ENCODE results near the gene ARL10. TPM values are rescaled to one million over a fixed set of nuclear protein-coding genes. Genes with fewer than 3 reads are reported as not detected.

Gene ARL10
- total RNA-seq, 1 donor from 2014 or later: 9.1 TPM

- no peaks in the 10 kb centered on the region for H3K36me3 ChIP-seq
- H3K4me3 Mint-ChIP-seq: no peak overlapping the region
Measured at GRCh38 chr5:176379881-176380280, 14.6 kb downstream of the ARL10 start.

DNA sequence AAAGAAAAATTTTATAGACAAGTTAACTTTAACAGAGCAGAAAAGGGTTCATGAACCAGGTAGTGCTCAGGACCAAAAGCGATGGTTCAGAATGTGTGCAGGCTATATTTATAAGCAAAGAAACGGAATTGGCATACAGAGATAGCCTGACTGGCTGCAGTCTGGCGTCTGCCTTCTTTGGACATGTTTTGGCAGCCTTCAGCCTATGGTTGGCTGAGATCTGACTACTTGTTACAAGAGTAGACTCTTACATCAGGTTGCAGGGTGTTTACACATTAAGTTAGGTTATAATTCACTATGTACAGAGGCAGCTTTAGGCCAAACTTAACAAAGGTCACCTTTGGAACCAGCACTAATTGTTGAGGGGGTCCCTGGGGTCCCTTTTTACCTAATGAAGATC, 16.1 kb downstream of the ARL10 start:
- Histone ChIP-seq H3K36me3 (no peaks in the 10 kb centered on the region), H3K4me1 (no peaks in the 10 kb centered on the region), H3K4me2 (no peak overlapping the region), H3K79me2 (ENCODE audit: low read depth) (peaks cover 10% of the 10 kb centered on the region), H3K9me3 (ENCODE audit: low read depth) (no peaks in the 10 kb centered on the region), H3K27ac (no peak overlapping the region), H4K20me1 (ENCODE audit: low read depth) (no peaks in the 10 kb centered on the region), H2AFZ (replicated peaks) (no peak overlapping the region), H3K9ac (no peak overlapping the region), H3K27me3 (no peaks in the 10 kb centered on the region), H3F3A (ENCODE audit: low read depth) (no peaks in the 10 kb centered on the region), H3K4me3 (no peak overlapping the region)
- Mint-ChIP-seq H3K4me3 (no peak overlapping the region), H3K36me3 (peaks cover 6% of the 10 kb centered on the region), H3K4me1 (peaks cover 2% of the 10 kb centered on the region), H3K27ac (no peak overlapping the region), H3K9me3 (no peaks in the 10 kb centered on the region), H3K27me3 (ENCODE audit: insufficient read depth, low read depth) (no peaks in the 10 kb centered on the region)
- no peak for DNase-seq (ENCODE audit: low spot score)
- TF ChIP-seq, protein P1, sequence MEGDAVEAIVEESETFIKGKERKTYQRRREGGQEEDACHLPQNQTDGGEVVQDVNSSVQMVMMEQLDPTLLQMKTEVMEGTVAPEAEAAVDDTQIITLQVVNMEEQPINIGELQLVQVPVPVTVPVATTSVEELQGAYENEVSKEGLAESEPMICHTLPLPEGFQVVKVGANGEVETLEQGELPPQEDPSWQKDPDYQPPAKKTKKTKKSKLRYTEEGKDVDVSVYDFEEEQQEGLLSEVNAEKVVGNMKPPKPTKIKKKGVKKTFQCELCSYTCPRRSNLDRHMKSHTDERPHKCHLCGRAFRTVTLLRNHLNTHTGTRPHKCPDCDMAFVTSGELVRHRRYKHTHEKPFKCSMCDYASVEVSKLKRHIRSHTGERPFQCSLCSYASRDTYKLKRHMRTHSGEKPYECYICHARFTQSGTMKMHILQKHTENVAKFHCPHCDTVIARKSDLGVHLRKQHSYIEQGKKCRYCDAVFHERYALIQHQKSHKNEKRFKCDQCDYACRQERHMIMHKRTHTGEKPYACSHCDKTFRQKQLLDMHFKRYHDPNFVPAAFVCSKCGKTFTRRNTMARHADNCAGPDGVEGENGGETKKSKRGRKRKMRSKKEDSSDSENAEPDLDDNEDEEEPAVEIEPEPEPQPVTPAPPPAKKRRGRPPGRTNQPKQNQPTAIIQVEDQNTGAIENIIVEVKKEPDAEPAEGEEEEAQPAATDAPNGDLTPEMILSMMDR (IDR thresholded peaks at IDR 0.05): no peak
- no peak for TF ChIP-seq EZH2phosphoT487 (IDR thresholded peaks at IDR 0.05)
- no peak for TF ChIP-seq EZH2 (IDR thresholded peaks at IDR 0.05)

More at GRCh38 chr5:176379881-176380280, 14.6 kb downstream of the ARL10 start:
- no peak overlapping the region for H3K27ac Mint-ChIP-seq
- no peak for DNase-seq (ENCODE audit: low spot score)
- H3K27me3 ChIP-seq: no peaks in the 10 kb centered on the region
- no peaks in the 10 kb centered on the region for H3K9me3 ChIP-seq (ENCODE audit: low read depth)
- no peaks in the 10 kb centered on the region for H3F3A ChIP-seq (ENCODE audit: low read depth)
- no peaks in the 10 kb centered on the region for H3K9me3 Mint-ChIP-seq
- H3K4me3 ChIP-seq: no peak overlapping the region
- H4K20me1 ChIP-seq (ENCODE audit: low read depth): no peaks in the 10 kb centered on the region
- H3K36me3 Mint-ChIP-seq: peaks cover 7% of the 10 kb centered on the region
- H3K4me1 ChIP-seq: no peaks in the 10 kb centered on the region
- H2AFZ ChIP-seq (replicated peaks): no peak overlapping the region
- TF ChIP-seq EZH2 (IDR thresholded peaks at IDR 0.05) (no peak), EZH2phosphoT487 (IDR thresholded peaks at IDR 0.05) (no peak)
- TF ChIP-seq, protein P1 (IDR thresholded peaks at IDR 0.05): no peak
- H3K4me1 Mint-ChIP-seq: no peaks in the 10 kb centered on the region
- H3K27ac ChIP-seq: no peak overlapping the region
- H3K27me3 Mint-ChIP-seq (ENCODE audit: insufficient read depth, low read depth): no peaks in the 10 kb centered on the region
- no peak overlapping the region for H3K9ac ChIP-seq
- H3K4me2 ChIP-seq: no peak overlapping the region
- no peaks in the 10 kb centered on the region for H3K79me2 ChIP-seq (ENCODE audit: low read depth)

DNA sequence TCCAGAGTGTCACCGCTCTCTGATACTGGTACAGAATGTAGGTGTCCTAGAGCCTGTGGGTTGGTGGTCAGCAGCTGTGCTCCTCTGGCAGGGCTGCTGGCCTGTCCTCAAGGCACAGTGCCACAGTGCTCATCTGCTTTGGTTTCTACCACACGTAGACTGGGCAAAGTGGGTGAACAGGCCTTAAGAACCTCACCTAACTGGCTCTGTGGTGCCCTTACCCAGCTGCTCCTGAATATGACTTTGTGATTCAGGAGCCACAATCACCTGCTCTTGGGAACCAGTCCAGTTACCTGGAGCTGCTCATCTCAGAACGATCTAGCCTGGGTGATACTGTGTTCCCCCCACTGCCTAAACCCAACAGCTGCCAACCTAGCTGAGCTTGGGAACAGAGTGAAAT, 16.7 kb downstream of the ARL10 start:
- no peaks in the 10 kb centered on the region for H3K9me3 Mint-ChIP-seq

More for the DNA sequence above, 16.7 kb downstream of the ARL10 start:
- Histone ChIP-seq H3K27ac (no peak overlapping the region), H3K4me1 (no peaks in the 10 kb centered on the region), H3K9me3 (ENCODE audit: low read depth) (no peaks in the 10 kb centered on the region), H3K4me3 (no peak overlapping the region), H2AFZ (replicated peaks) (no peak overlapping the region), H3K79me2 (ENCODE audit: low read depth) (peaks cover 15% of the 10 kb centered on the region), H3K27me3 (no peaks in the 10 kb centered on the region), H3K36me3 (no peaks in the 10 kb centered on the region), H3K4me2 (no peak overlapping the region), H3F3A (ENCODE audit: low read depth) (no peaks in the 10 kb centered on the region), H4K20me1 (ENCODE audit: low read depth) (no peaks in the 10 kb centered on the region), H3K9ac (no peak overlapping the region)
- Mint-ChIP-seq H3K4me3 (no peak overlapping the region), H3K27ac (no peak overlapping the region), H3K4me1 (peaks cover 6% of the 10 kb centered on the region), H3K27me3 (ENCODE audit: insufficient read depth, low read depth) (no peaks in the 10 kb centered on the region), H3K36me3 (peaks cover 2% of the 10 kb centered on the region)
- no peak for DNase-seq (ENCODE audit: low spot score)
- TF ChIP-seq, protein P1 (IDR thresholded peaks at IDR 0.05): no peak
- TF ChIP-seq EZH2phosphoT487 (IDR thresholded peaks at IDR 0.05) (no peak), EZH2 (IDR thresholded peaks at IDR 0.05) (no peak)

Data from neural progenitor cell (in vitro differentiated cells).